GM21360 (cell line): ENCODE results near the gene SMYD2.

Source experiments
- ATAC-seq: cut with Tn5 transposase; IDR thresholded peaks from one replicate; pipeline ENCODE4 v1.9.1; 2021; ENCODE audit warnings: mild to moderate bottlenecking, moderate library complexity; ENCODE audit not compliant: unreplicated experiment

The SMYD2 gene

DNA sequence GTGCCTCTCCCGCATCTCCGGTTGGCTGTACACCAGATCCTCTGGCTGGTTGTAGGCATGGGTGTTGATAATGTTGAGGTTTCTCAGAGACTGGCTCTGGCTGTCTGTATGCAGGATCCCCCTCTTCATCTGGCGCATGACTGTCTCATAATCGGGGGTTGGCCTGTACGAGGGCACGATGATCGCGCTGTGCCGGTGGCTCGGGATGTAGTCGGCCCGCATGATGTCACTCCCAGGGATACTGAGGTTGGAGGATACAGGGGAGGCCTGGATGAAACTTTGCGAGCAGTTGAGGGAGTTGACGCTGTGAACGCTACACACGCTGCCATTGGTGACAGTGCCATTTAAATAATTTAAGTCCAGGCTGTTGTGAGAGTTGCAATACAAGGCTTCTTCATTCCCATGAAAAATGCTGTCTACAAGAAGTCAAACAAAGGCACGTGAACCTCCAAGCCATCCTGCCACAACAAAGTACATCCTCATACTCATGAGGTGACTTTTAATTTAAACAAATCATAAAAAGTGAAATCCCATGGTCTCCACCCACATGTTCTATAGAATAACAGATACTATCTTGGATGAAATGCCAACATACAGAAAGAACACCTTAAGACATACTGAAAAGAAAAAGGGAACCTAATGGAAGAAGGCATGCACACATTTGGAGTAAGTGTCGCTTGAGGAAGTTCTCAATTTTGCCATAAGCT lies 103.6 kb downstream of the SMYD2 start:
- ATAC-seq = no peak

DNA sequence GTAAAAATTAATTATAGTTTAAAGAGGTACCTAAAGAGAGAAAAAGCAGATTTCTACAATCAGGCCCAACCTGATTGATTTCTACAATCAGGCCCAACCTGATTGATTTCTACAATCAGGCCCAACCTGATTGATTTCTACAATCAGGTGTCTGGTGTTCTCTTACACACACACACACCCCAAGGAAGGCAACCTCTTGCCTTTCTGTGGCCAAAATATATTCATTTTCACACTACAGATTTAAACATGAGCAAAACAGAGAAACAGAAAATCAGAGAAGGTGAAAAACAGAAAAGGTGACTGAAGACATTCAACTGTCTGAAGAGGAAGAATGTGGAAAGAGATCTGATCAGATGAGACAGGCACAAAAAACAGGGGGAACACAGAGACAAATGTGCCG lies 104.5 kb downstream of the SMYD2 start:
- no peak for ATAC-seq

DNA sequence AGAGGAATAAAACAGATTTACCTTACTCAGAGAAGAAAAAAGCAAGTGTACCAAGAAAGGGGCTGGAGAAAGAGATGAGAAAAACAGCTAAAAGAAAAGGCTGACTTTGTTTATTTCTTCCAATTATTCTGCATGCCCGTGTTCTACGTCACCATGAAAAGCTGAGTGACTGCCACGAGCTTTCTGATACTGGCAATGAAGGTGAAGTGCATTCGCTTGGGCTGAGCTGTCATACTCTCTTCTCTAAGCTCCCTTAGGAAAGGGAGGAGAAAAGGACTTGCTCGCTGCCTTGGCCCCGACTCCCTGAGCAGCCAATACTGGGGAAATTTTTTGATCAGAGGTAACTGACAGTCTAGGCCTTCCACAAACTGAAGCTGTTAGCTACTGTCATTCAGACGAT lies 105.4 kb downstream of the SMYD2 start:
- ATAC-seq = no peak
